Measurements from ENCODE around the gene VCPKMT. TPM values are rescaled to one million over a fixed set of nuclear protein-coding genes. Genes with fewer than 3 reads are reported as not detected.

VCPKMT gene
- 10 to 100 TPM in 1 of 2 donors, 1 to 10 TPM in 1; 8.1 to 12.2 TPM for total RNA-seq

GRCh38 chr14:50116181-50116956, at the start of gene VCPKMT:
Gene VCPKMT (minus strand): TSS chr14:50116572. CDS start chr14:50116552, 20 bp downstream.
- no peaks in the 10 kb centered on the region for H3K27me3 ChIP-seq (replicated peaks; ENCODE audit: insufficient read depth)
- H3K4me3 ChIP-seq, result peak within 1 kb of the TSS; percentile 77
- H3K36me3 ChIP-seq, result peaks cover 28% of the 10 kb centered on the region
- H3K9me3 ChIP-seq, result no peaks in the 10 kb centered on the region
- TF ChIP-seq, protein P1, sequence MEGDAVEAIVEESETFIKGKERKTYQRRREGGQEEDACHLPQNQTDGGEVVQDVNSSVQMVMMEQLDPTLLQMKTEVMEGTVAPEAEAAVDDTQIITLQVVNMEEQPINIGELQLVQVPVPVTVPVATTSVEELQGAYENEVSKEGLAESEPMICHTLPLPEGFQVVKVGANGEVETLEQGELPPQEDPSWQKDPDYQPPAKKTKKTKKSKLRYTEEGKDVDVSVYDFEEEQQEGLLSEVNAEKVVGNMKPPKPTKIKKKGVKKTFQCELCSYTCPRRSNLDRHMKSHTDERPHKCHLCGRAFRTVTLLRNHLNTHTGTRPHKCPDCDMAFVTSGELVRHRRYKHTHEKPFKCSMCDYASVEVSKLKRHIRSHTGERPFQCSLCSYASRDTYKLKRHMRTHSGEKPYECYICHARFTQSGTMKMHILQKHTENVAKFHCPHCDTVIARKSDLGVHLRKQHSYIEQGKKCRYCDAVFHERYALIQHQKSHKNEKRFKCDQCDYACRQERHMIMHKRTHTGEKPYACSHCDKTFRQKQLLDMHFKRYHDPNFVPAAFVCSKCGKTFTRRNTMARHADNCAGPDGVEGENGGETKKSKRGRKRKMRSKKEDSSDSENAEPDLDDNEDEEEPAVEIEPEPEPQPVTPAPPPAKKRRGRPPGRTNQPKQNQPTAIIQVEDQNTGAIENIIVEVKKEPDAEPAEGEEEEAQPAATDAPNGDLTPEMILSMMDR (IDR thresholded peaks at IDR 0.05), result no peak
- DNase-seq (ENCODE audit: low spot score), result peak; percentile 80
- peaks cover 12 to 15% of the 10 kb centered on the region in 2 donors for H3K4me1 ChIP-seq (ENCODE audit: control insufficient read depth in 1 of 2, low read depth in 2 of 2)
- H3K27ac ChIP-seq, result peak within 1 kb of the TSS; percentile 60 to 76
- ATAC-seq (ENCODE audit: insufficient number of reproducible peaks, low FRiP score, low read depth), result peak; percentile 82

DNA sequence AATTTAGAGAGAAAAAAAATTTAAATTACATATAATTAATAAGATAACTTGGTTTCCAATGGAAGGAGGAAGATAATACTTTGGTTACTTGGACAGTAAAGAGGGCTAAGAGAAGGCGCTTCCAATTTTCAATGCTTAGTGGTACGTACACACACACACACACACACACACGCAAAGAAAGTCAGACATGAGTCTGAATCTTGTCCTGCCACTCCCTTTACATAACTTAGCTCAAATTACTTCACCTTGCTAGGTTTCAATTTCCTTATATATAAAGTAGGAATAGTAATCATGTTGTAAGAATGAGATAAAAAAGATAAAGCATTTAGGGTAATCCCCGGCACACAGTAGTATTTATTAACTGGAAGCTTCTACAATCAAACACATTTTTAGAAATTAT, 39.7 kb upstream of the VCPKMT start:
- Histone ChIP-seq H3K36me3 (peaks cover 32% of the 10 kb centered on the region), H3K4me1 (ENCODE audit: control insufficient read depth in 1 of 2, low read depth in 2 of 2) (no peaks in the 10 kb centered on the region), H3K9me3 (no peaks in the 10 kb centered on the region), H3K27me3 (replicated peaks; ENCODE audit: insufficient read depth) (no peaks in the 10 kb centered on the region), H3K4me3 (no peak overlapping the region), H3K27ac (no peak overlapping the region)
- no peak for ATAC-seq (ENCODE audit: insufficient number of reproducible peaks, low FRiP score, low read depth)
- TF ChIP-seq, protein P1 (IDR thresholded peaks at IDR 0.05), result no peak
- DNase-seq (ENCODE audit: low spot score), result no peak

- no peak overlapping the region for H3K27ac ChIP-seq
- H3K4me1 ChIP-seq (ENCODE audit: control insufficient read depth in 1 of 2, low read depth in 2 of 2), result no peaks in the 10 kb centered on the region
- H3K9me3 ChIP-seq, result no peaks in the 10 kb centered on the region
- H3K27me3 ChIP-seq (replicated peaks; ENCODE audit: insufficient read depth), result no peaks in the 10 kb centered on the region
- H3K36me3 ChIP-seq, result peaks cover 22% of the 10 kb centered on the region
- DNase-seq (ENCODE audit: low spot score), result no peak
- ATAC-seq (ENCODE audit: insufficient number of reproducible peaks, low FRiP score, low read depth), result no peak
- TF ChIP-seq, protein P1 (IDR thresholded peaks at IDR 0.05), result no peak
- no peak overlapping the region for H3K4me3 ChIP-seq
Measured at GRCh38 chr14:50148799-50149198, 32.4 kb upstream of the VCPKMT start.

GRCh38 chr14:50139192-50139591, 22.8 kb upstream of the VCPKMT start:
- TF ChIP-seq, protein P1 (IDR thresholded peaks at IDR 0.05), result no peak
- no peak for ATAC-seq (ENCODE audit: insufficient number of reproducible peaks, low FRiP score, low read depth)
- Histone ChIP-seq H3K9me3 (no peaks in the 10 kb centered on the region), H3K27me3 (replicated peaks; ENCODE audit: insufficient read depth) (no peaks in the 10 kb centered on the region), H3K4me1 (ENCODE audit: control insufficient read depth in 1 of 2, low read depth in 2 of 2) (no peaks in the 10 kb centered on the region), H3K4me3 (no peak overlapping the region), H3K27ac (no peak overlapping the region), H3K36me3 (peaks cover 4% of the 10 kb centered on the region)
- no peak for DNase-seq (ENCODE audit: low spot score)

- Histone ChIP-seq H3K27ac (no peak overlapping the region), H3K4me1 (ENCODE audit: control insufficient read depth in 1 of 2, low read depth in 2 of 2) (no peaks in the 10 kb centered on the region), H3K4me3 (no peak overlapping the region), H3K9me3 (no peaks in the 10 kb centered on the region), H3K27me3 (replicated peaks; ENCODE audit: insufficient read depth) (no peaks in the 10 kb centered on the region), H3K36me3 (peaks cover 16% of the 10 kb centered on the region)
- TF ChIP-seq, protein P1 (IDR thresholded peaks at IDR 0.05), result no peak
- DNase-seq (ENCODE audit: low spot score), result no peak
- no peak for ATAC-seq (ENCODE audit: insufficient number of reproducible peaks, low FRiP score, low read depth)
Measured at GRCh38 chr14:50127802-50128201, 11.4 kb upstream of the VCPKMT start.

Data from thoracic aorta (tissue), 2 donors.